ENCODE results near the gene ARHGDIB. TPM values are rescaled to one million over a fixed set of nuclear protein-coding genes. Genes with fewer than 3 reads are reported as not detected.

Gene ARHGDIB
- total RNA-seq, 1 experiment from 2014 or later = 4.3 TPM

GRCh38 chr12:14946861-14947260 lies 14.5 kb downstream of the ARHGDIB start:
- DNase-seq (ENCODE audit: low read depth, low spot score) (no peak), ATAC-seq (no peak)
- Histone ChIP-seq H4K20me1 (ENCODE audit: insufficient read depth) (no peaks in the 10 kb centered on the region), H2AFZ (ENCODE audit: low read depth, low read length, poor library complexity, severe bottlenecking) (no peak overlapping the region), H3K27me3 (ENCODE audit: insufficient read depth, low read length) (no peaks in the 10 kb centered on the region), H3K36me3 (ENCODE audit: control insufficient read depth in 1 of 2, insufficient read depth in 2 of 2, low read length in 2 of 2) (no peaks in the 10 kb centered on the region), H3K4me2 (ENCODE audit: low read length) (no peak overlapping the region), H3K79me2 (ENCODE audit: insufficient read depth, low read length) (no peaks in the 10 kb centered on the region), H3K9ac (ENCODE audit: low read length) (no peak overlapping the region), H3K9me2 (ENCODE audit: insufficient read depth) (no peaks in the 10 kb centered on the region; the same call in 1 of the 2 replicates), H3K4me1 (ENCODE audit: control insufficient read depth in 1 of 2, insufficient read depth in 2 of 2, low read length in 2 of 2) (peaks cover 15 to 36% of the 10 kb centered on the region in 2 experiments), H3K4me3 (replicated peaks in 1 of 2; ENCODE audit: low read depth in 1 of 2, low read length in 2 of 2) (no peak overlapping the region), H3K27ac (ENCODE audit: low read depth, low read length) (no peak overlapping the region), H3K9me3 (ENCODE audit: control insufficient read depth in 1 of 2, insufficient read depth in 1 of 2, low read depth in 1 of 2, low read length in 2 of 2) (no peaks in the 10 kb centered on the region)
- TF ChIP-seq, protein P1, sequence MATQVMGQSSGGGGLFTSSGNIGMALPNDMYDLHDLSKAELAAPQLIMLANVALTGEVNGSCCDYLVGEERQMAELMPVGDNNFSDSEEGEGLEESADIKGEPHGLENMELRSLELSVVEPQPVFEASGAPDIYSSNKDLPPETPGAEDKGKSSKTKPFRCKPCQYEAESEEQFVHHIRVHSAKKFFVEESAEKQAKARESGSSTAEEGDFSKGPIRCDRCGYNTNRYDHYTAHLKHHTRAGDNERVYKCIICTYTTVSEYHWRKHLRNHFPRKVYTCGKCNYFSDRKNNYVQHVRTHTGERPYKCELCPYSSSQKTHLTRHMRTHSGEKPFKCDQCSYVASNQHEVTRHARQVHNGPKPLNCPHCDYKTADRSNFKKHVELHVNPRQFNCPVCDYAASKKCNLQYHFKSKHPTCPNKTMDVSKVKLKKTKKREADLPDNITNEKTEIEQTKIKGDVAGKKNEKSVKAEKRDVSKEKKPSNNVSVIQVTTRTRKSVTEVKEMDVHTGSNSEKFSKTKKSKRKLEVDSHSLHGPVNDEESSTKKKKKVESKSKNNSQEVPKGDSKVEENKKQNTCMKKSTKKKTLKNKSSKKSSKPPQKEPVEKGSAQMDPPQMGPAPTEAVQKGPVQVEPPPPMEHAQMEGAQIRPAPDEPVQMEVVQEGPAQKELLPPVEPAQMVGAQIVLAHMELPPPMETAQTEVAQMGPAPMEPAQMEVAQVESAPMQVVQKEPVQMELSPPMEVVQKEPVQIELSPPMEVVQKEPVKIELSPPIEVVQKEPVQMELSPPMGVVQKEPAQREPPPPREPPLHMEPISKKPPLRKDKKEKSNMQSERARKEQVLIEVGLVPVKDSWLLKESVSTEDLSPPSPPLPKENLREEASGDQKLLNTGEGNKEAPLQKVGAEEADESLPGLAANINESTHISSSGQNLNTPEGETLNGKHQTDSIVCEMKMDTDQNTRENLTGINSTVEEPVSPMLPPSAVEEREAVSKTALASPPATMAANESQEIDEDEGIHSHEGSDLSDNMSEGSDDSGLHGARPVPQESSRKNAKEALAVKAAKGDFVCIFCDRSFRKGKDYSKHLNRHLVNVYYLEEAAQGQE (IDR thresholded peaks at IDR 0.05; ENCODE audit: low read depth) = no peak
- TF ChIP-seq ZNF274 (IDR thresholded peaks at IDR 0.05; ENCODE audit: low read depth, low read length) (no peak), EZH2phosphoT487 (IDR thresholded peaks at IDR 0.05; ENCODE audit: borderline replicate concordance) (no peak), EZH2 (IDR thresholded peaks at IDR 0.05) (no peak), SIN3A (IDR thresholded peaks at IDR 0.05; ENCODE audit: low read depth) (no peak), FOSL1 (IDR thresholded peaks at IDR 0.05; ENCODE audit: low read depth) (no peak), ZFX (IDR thresholded peaks at IDR 0.05) (no peak), EGR1 (IDR thresholded peaks at IDR 0.05; ENCODE audit: low read depth) (no peak)
- TF ChIP-seq, protein P2, sequence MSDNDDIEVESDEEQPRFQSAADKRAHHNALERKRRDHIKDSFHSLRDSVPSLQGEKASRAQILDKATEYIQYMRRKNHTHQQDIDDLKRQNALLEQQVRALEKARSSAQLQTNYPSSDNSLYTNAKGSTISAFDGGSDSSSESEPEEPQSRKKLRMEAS (IDR thresholded peaks at IDR 0.05) = no peak
- TF ChIP-seq, protein P3, sequence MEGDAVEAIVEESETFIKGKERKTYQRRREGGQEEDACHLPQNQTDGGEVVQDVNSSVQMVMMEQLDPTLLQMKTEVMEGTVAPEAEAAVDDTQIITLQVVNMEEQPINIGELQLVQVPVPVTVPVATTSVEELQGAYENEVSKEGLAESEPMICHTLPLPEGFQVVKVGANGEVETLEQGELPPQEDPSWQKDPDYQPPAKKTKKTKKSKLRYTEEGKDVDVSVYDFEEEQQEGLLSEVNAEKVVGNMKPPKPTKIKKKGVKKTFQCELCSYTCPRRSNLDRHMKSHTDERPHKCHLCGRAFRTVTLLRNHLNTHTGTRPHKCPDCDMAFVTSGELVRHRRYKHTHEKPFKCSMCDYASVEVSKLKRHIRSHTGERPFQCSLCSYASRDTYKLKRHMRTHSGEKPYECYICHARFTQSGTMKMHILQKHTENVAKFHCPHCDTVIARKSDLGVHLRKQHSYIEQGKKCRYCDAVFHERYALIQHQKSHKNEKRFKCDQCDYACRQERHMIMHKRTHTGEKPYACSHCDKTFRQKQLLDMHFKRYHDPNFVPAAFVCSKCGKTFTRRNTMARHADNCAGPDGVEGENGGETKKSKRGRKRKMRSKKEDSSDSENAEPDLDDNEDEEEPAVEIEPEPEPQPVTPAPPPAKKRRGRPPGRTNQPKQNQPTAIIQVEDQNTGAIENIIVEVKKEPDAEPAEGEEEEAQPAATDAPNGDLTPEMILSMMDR (IDR thresholded peaks at IDR 0.05 in 2 of 3, conservative IDR thresholded peaks at IDR 0.05 in 1 of 3; ENCODE audit: borderline replicate concordance in 1 of 3, insufficient read depth in 1 of 3, low read depth in 2 of 3, low read length in 2 of 3) = no peak
- intact Hi-C loops (cut with micrococcal nuclease) = no loop called here
- ChIA-PET POLR2A (no interaction called here), RAD21 (ENCODE audit: low non-redundant PET in 1 of 2, low total read pairs in 2 of 2, uncharacterized antibody in 2 of 2, unreplicated experiment in 2 of 2) (no interaction called here), CTCF (no interaction called here)
- no TSS peak for BruUV-seq (replicated peaks)
